ENCODE measurements around the gene FKBP14. TPM values are rescaled to one million over a fixed set of nuclear protein-coding genes. Genes with fewer than 3 reads are reported as not detected.
"Not testable (repeated sequence)": the region's sequence is repeated elsewhere in the genome, so short reads cannot be mapped to it uniquely, and the experiment has no call there.

Gene FKBP14
- total RNA-seq, 1 donor from 2014 or later: 25.6 TPM

- Mint-ChIP-seq H3K27ac (no peak overlapping the region), H3K4me1 (ENCODE audit: low read depth) (peaks cover 11% of the 10 kb centered on the region), H3K36me3 (ENCODE audit: insufficient read depth) (peaks cover 23% of the 10 kb centered on the region), H3K4me3 (ENCODE audit: low read depth) (no peak overlapping the region), H3K9me3 (ENCODE audit: low read depth) (no peaks in the 10 kb centered on the region), H3K27me3 (no peaks in the 10 kb centered on the region)
- DNase-seq (ENCODE audit: low spot score, unreplicated experiment): no peak
- TF ChIP-seq CTCF (IDR thresholded peaks at IDR 0.05; ENCODE audit: unreplicated experiment): no peak
These were observed 57.7 kb downstream of the FKBP14 start for GRCh38 chr7:29968683-29969395.

GRCh38 chr7:29965030-29965429, 61.5 kb downstream of the FKBP14 start:
- H3K4me1 Mint-ChIP-seq (ENCODE audit: low read depth): peaks cover 4% of the 10 kb centered on the region
- H3K36me3 Mint-ChIP-seq (ENCODE audit: insufficient read depth): peaks cover 34% of the 10 kb centered on the region
- H3K9me3 Mint-ChIP-seq (ENCODE audit: low read depth): peaks cover 3% of the 10 kb centered on the region
- H3K27ac Mint-ChIP-seq: no peak overlapping the region
- H3K4me3 Mint-ChIP-seq (ENCODE audit: low read depth): no peak overlapping the region
- DNase-seq (ENCODE audit: low spot score, unreplicated experiment): no peak
- H3K27me3 Mint-ChIP-seq: no peaks in the 10 kb centered on the region
- no peak for TF ChIP-seq CTCF (IDR thresholded peaks at IDR 0.05; ENCODE audit: unreplicated experiment)

DNA sequence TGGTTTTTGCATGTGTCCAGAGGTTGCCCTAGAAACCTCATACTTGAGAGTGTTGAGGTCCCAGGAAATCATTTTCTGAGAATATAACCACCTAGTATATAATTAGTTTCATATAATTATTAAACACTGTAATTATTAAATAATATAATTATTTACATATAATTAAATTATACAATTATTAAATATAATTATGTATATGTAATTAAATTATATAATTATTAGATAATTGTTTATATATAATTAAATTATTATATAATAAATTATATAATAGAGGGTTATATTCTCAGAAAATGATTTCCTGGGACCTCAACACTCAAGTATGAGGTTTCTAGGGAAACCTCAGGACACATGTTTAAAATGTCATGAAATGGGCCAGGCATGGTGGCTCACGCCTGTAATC, 64.5 kb downstream of the FKBP14 start:
- TF ChIP-seq CTCF (IDR thresholded peaks at IDR 0.05; ENCODE audit: unreplicated experiment): no peak
- DNase-seq (ENCODE audit: low spot score, unreplicated experiment): no peak
- H3K27ac Mint-ChIP-seq: no peak overlapping the region
- H3K4me1 Mint-ChIP-seq (ENCODE audit: low read depth): peaks cover 6% of the 10 kb centered on the region
- H3K9me3 Mint-ChIP-seq (ENCODE audit: low read depth): peaks cover 3% of the 10 kb centered on the region
- H3K4me3 Mint-ChIP-seq (ENCODE audit: low read depth): no peak overlapping the region
- no peaks in the 10 kb centered on the region for H3K27me3 Mint-ChIP-seq
- peaks cover 30% of the 10 kb centered on the region for H3K36me3 Mint-ChIP-seq (ENCODE audit: insufficient read depth)

- H3K4me3 Mint-ChIP-seq (ENCODE audit: low read depth); DNase-seq (ENCODE audit: low spot score, unreplicated experiment); H3K9me3 Mint-ChIP-seq (ENCODE audit: low read depth); H3K27me3 Mint-ChIP-seq; H3K27ac Mint-ChIP-seq: not testable (repeated sequence)
- Mint-ChIP-seq H3K36me3 (ENCODE audit: insufficient read depth) (peaks cover 27% of the 10 kb centered on the region), H3K4me1 (ENCODE audit: low read depth) (peaks cover 10% of the 10 kb centered on the region)
These were observed 64.9 kb downstream of the FKBP14 start for GRCh38 chr7:29961611-29962010.

Other genes with a start within 250 kb of the FKBP14 start
- 8.9 and 9.5 TPM in 2 replicates for gene WIPF3, start 220.2 kb downstream of the FKBP14 start, total RNA-seq
- 53.4 and 60.4 TPM in 2 replicates for gene SCRN1, start 36.9 kb downstream of the FKBP14 start, total RNA-seq
- gene PLEKHA8, start 1.7 kb upstream of the FKBP14 start, total RNA-seq: 62.1 and 67.0 TPM in 2 replicates
- gene MTURN, start 108.3 kb upstream of the FKBP14 start, total RNA-seq: 20.0 and 20.1 TPM in 2 replicates

Data from progenitor cell of endocrine pancreas (in vitro differentiated cells).